ENCODE results near the gene DSC1.
A peak's percentile ranks its signal among the peaks of the same experiment; 100 is the strongest.

Gene DSC1

GRCh38 chr18:31102025-31102684 lies 60.5 kb downstream of the DSC1 start, which contains the start of gene DSC2:
TSS of gene DSC2 (minus strand) at chr18:31102421. CDS start at chr18:31101971, 450 bp downstream.
- Histone ChIP-seq H2BK120ac (ENCODE audit: low read depth, low read length) (peak within 1 kb of the TSS; percentile 47), H3K4me3 (ENCODE audit: low read length) (peak within 1 kb of the TSS; percentile 83), H4K8ac (ENCODE audit: low read depth, low read length) (peak within 1 kb of the TSS; percentile 58), H3K4ac (ENCODE audit: low read depth, low read length) (peak within 1 kb of the TSS; percentile 95), H3K27ac (ENCODE audit: low read depth, low read length) (peak within 1 kb of the TSS; percentile 99), H3K36me3 (ENCODE audit: control insufficient read depth, insufficient read depth, low read length) (no peaks in the 10 kb centered on the region), H3K56ac (ENCODE audit: low read length) (peak within 1 kb of the TSS; percentile 97), H3K79me2 (ENCODE audit: control insufficient read depth, insufficient read depth, low read length) (peaks cover 21% of the 10 kb centered on the region), H3K18ac (ENCODE audit: low read length) (peak within 1 kb of the TSS; percentile 97), H4K5ac (ENCODE audit: low read length) (no peak within 1 kb of the TSS), H3K23ac (ENCODE audit: low read length) (peak within 1 kb of the TSS; percentile 89), H3K27me3 (ENCODE audit: insufficient read depth, low read length, poor library complexity) (no peaks in the 10 kb centered on the region), H2BK5ac (ENCODE audit: low read length) (peak within 1 kb of the TSS; percentile 90), H3K4me2 (ENCODE audit: low read length) (peak within 1 kb of the TSS; percentile 46), H3K9ac (ENCODE audit: low read length) (peak within 1 kb of the TSS; percentile 92), H3K79me1 (ENCODE audit: low read length) (peaks cover 6% of the 10 kb centered on the region), H2BK15ac (replicated peaks; ENCODE audit: low read depth) (no peak within 1 kb of the TSS), H3K4me1 (ENCODE audit: control insufficient read depth, low read depth, low read length) (peaks cover 7% of the 10 kb centered on the region), H2AK5ac (ENCODE audit: low read length) (no peak within 1 kb of the TSS)
- DNase-seq = peak; percentile 79
- WGBS (ENCODE audit: extremely low coverage, insufficient coverage, low lambda C conversion rate) = no CpG with 5 or more reads among the region's 44 CpGs

DNA sequence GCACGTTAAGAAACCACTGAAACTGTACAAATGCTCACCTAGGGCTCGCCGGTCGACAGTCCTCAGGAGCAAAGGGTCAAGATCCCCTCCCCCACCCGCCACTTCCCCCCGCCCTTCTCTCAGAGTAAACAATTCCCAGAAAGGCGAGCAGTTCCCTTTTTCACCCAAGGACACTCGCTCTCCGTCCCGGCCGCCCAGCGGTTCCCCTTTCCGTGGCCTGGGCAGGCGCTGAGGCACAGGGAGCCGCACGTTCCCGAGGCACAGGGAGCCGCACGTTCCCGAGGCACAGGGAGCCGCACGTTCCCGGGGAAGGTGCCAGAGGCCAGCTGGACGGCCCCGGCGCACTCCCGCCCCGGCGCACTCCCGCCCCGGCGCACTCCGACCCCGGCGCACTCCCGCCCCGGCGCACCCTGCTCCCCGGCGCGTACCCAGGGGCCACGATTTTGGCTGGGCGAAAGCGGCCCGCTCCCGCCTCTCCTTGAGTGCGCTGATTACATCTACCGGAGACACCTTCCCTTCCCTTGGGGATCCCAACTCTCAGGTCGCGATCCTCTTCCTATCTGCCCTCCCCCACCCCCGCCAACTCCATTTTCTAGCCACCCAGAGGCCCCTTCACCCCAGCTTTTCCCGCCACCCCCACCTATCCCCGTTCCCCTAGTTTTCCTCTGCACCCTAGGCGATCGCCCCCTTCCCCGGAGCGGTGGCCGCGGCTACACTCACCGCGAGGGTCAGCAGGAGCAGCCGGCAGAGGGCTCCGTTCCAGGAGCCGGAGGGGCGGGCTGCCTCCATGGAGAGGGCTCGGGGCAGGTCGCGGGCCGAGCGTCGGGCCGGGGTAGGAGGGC lies 61.3 kb downstream of the DSC1 start:
- Histone ChIP-seq H3K27ac (ENCODE audit: low read depth, low read length) (peak overlapping the region; percentile 99), H3K18ac (ENCODE audit: low read length) (peak overlapping the region; percentile 97), H2BK120ac (ENCODE audit: low read depth, low read length) (peak overlapping the region; percentile 47), H3K36me3 (ENCODE audit: control insufficient read depth, insufficient read depth, low read length) (no peaks in the 10 kb centered on the region), H4K5ac (ENCODE audit: low read length) (no peak overlapping the region), H3K79me2 (ENCODE audit: control insufficient read depth, insufficient read depth, low read length) (peaks cover 21% of the 10 kb centered on the region), H3K4me1 (ENCODE audit: control insufficient read depth, low read depth, low read length) (peaks cover 7% of the 10 kb centered on the region), H3K56ac (ENCODE audit: low read length) (peak overlapping the region; percentile 97), H3K4me2 (ENCODE audit: low read length) (peak overlapping the region; percentile 46), H2BK15ac (replicated peaks; ENCODE audit: low read depth) (no peak overlapping the region), H3K23ac (ENCODE audit: low read length) (peak overlapping the region; percentile 89), H3K79me1 (ENCODE audit: low read length) (peaks cover 6% of the 10 kb centered on the region), H4K8ac (ENCODE audit: low read depth, low read length) (peak overlapping the region; percentile 58), H3K27me3 (ENCODE audit: insufficient read depth, low read length, poor library complexity) (no peaks in the 10 kb centered on the region), H3K9ac (ENCODE audit: low read length) (peak overlapping the region; percentile 92), H3K4ac (ENCODE audit: low read depth, low read length) (peak overlapping the region; percentile 95), H2AK5ac (ENCODE audit: low read length) (no peak overlapping the region), H3K4me3 (ENCODE audit: low read length) (peak overlapping the region; percentile 83), H2BK5ac (ENCODE audit: low read length) (peak overlapping the region; percentile 90)
- no CpG with 5 or more reads among the region's 72 CpGs for WGBS (ENCODE audit: extremely low coverage, insufficient coverage, low lambda C conversion rate)
- peak; percentile 89 for DNase-seq

GRCh38 chr18:31100436-31101182 lies 62.0 kb downstream of the DSC1 start:
- peak overlapping the region; percentile 95 for H3K4ac ChIP-seq (ENCODE audit: low read depth, low read length)
- no CpG with 5 or more reads among the region's 23 CpGs for WGBS (ENCODE audit: extremely low coverage, insufficient coverage, low lambda C conversion rate)
- H3K23ac ChIP-seq (ENCODE audit: low read length) = no peak overlapping the region
- peak overlapping the region; percentile 86 for H4K8ac ChIP-seq (ENCODE audit: low read depth, low read length)
- peak overlapping the region; percentile 97 for H3K18ac ChIP-seq (ENCODE audit: low read length)
- DNase-seq = peak; percentile 93
- peak overlapping the region; percentile 73 for H3K4me3 ChIP-seq (ENCODE audit: low read length)
- H2BK120ac ChIP-seq (ENCODE audit: low read depth, low read length) = peak overlapping the region; percentile 54
- H3K79me1 ChIP-seq (ENCODE audit: low read length) = peaks cover 8% of the 10 kb centered on the region
- peaks cover 7% of the 10 kb centered on the region for H3K4me1 ChIP-seq (ENCODE audit: control insufficient read depth, low read depth, low read length)
- no peak overlapping the region for H2BK15ac ChIP-seq (replicated peaks; ENCODE audit: low read depth)
- H3K56ac ChIP-seq (ENCODE audit: low read length) = peak overlapping the region; percentile 97
- peak overlapping the region; percentile 92 for H3K9ac ChIP-seq (ENCODE audit: low read length)
- H3K4me2 ChIP-seq (ENCODE audit: low read length) = peak overlapping the region; percentile 38
- no peak overlapping the region for H2BK5ac ChIP-seq (ENCODE audit: low read length)
- no peak overlapping the region for H2AK5ac ChIP-seq (ENCODE audit: low read length)
- peak overlapping the region; percentile 99 for H3K27ac ChIP-seq (ENCODE audit: low read depth, low read length)
- H4K5ac ChIP-seq (ENCODE audit: low read length) = no peak overlapping the region
- H3K36me3 ChIP-seq (ENCODE audit: control insufficient read depth, insufficient read depth, low read length) = no peaks in the 10 kb centered on the region
- no peaks in the 10 kb centered on the region for H3K27me3 ChIP-seq (ENCODE audit: insufficient read depth, low read length, poor library complexity)
- peaks cover 24% of the 10 kb centered on the region for H3K79me2 ChIP-seq (ENCODE audit: control insufficient read depth, insufficient read depth, low read length)

DNA sequence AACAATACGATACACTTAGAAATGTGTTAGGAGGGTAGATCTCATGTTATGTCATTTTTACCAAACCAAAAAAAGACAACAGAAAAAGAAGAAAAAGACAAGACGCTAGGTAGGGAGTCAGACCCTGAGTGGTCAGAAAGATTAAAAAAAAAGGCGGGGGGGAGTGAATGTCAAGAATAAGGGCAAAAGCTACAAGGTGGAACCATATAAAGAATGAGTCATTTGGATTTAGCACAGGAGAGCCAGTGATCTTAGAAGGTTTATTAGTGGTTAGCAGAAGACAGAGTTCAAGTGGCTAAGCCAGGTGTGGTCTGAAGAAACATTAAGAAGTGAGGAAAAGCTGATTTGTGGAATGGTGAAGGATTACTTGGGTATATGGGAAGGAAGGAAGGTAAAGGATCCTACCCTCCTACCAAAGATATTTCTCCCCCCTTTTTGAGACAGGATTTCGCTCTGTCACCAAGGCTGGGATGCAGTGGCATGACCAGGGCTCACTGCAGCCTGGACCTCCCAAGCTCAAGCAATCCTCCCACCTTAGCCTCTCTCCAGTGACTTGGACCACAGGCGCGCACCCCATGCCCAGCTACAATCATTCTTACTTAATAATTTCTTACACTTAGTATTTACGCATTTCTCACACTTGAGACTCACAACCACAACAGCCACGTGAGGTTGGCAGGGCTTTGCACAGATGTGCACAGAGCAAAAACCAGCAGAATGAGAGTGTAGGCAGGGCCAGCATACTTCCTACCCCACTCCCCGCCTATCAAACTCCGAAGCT lies 63.0 kb downstream of the DSC1 start:
- H3K79me2 ChIP-seq (ENCODE audit: control insufficient read depth, insufficient read depth, low read length) = peaks cover 29% of the 10 kb centered on the region
- H2BK5ac ChIP-seq (ENCODE audit: low read length) = no peak overlapping the region
- WGBS (ENCODE audit: extremely low coverage, insufficient coverage, low lambda C conversion rate) = no CpG with 5 or more reads among the region's 10 CpGs
- no peak overlapping the region for H3K23ac ChIP-seq (ENCODE audit: low read length)
- peak overlapping the region; percentile 46 for H3K56ac ChIP-seq (ENCODE audit: low read length)
- peak overlapping the region; percentile 46 for H3K18ac ChIP-seq (ENCODE audit: low read length)
- H2BK15ac ChIP-seq (replicated peaks; ENCODE audit: low read depth) = no peak overlapping the region
- peak overlapping the region; percentile 92 for H3K9ac ChIP-seq (ENCODE audit: low read length)
- H4K8ac ChIP-seq (ENCODE audit: low read depth, low read length) = no peak overlapping the region
- H3K36me3 ChIP-seq (ENCODE audit: control insufficient read depth, insufficient read depth, low read length) = no peaks in the 10 kb centered on the region
- H3K79me1 ChIP-seq (ENCODE audit: low read length) = peaks cover 10% of the 10 kb centered on the region
- H3K27ac ChIP-seq (ENCODE audit: low read depth, low read length) = no peak overlapping the region
- peak overlapping the region; percentile 59 for H3K4ac ChIP-seq (ENCODE audit: low read depth, low read length)
- H2BK120ac ChIP-seq (ENCODE audit: low read depth, low read length) = no peak overlapping the region
- no peaks in the 10 kb centered on the region for H3K27me3 ChIP-seq (ENCODE audit: insufficient read depth, low read length, poor library complexity)
- no peak overlapping the region for H3K4me3 ChIP-seq (ENCODE audit: low read length)
- H2AK5ac ChIP-seq (ENCODE audit: low read length) = peak overlapping the region; percentile 24
- H3K4me2 ChIP-seq (ENCODE audit: low read length) = peak overlapping the region; percentile 38
- no peak overlapping the region for H4K5ac ChIP-seq (ENCODE audit: low read length)
- DNase-seq = peak; percentile 2
- H3K4me1 ChIP-seq (ENCODE audit: control insufficient read depth, low read depth, low read length) = peaks cover 7% of the 10 kb centered on the region

- peaks cover 30% of the 10 kb centered on the region for H3K79me2 ChIP-seq (ENCODE audit: control insufficient read depth, insufficient read depth, low read length)
- H3K23ac ChIP-seq (ENCODE audit: low read length) = no peak overlapping the region
- H3K27me3 ChIP-seq (ENCODE audit: insufficient read depth, low read length, poor library complexity) = no peaks in the 10 kb centered on the region
- peaks cover 7% of the 10 kb centered on the region for H3K4me1 ChIP-seq (ENCODE audit: control insufficient read depth, low read depth, low read length)
- no peak overlapping the region for H4K5ac ChIP-seq (ENCODE audit: low read length)
- no peak overlapping the region for H2BK15ac ChIP-seq (replicated peaks; ENCODE audit: low read depth)
- H3K79me1 ChIP-seq (ENCODE audit: low read length) = peaks cover 10% of the 10 kb centered on the region
- no peak overlapping the region for H3K4me3 ChIP-seq (ENCODE audit: low read length)
- no peak overlapping the region for H3K9ac ChIP-seq (ENCODE audit: low read length)
- no peak overlapping the region for H4K8ac ChIP-seq (ENCODE audit: low read depth, low read length)
- H3K36me3 ChIP-seq (ENCODE audit: control insufficient read depth, insufficient read depth, low read length) = no peaks in the 10 kb centered on the region
- no peak overlapping the region for H3K4me2 ChIP-seq (ENCODE audit: low read length)
- H2AK5ac ChIP-seq (ENCODE audit: low read length) = no peak overlapping the region
- no peak for DNase-seq
- H3K27ac ChIP-seq (ENCODE audit: low read depth, low read length) = no peak overlapping the region
- H2BK120ac ChIP-seq (ENCODE audit: low read depth, low read length) = no peak overlapping the region
- no peak overlapping the region for H3K4ac ChIP-seq (ENCODE audit: low read depth, low read length)
- H3K56ac ChIP-seq (ENCODE audit: low read length) = no peak overlapping the region
- H2BK5ac ChIP-seq (ENCODE audit: low read length) = no peak overlapping the region
- no peak overlapping the region for H3K18ac ChIP-seq (ENCODE audit: low read length)
Measured at GRCh38 chr18:31098878-31099277, 63.8 kb downstream of the DSC1 start.
